Measurements from ENCODE around the gene RASA3.

The RASA3 gene

DNA sequence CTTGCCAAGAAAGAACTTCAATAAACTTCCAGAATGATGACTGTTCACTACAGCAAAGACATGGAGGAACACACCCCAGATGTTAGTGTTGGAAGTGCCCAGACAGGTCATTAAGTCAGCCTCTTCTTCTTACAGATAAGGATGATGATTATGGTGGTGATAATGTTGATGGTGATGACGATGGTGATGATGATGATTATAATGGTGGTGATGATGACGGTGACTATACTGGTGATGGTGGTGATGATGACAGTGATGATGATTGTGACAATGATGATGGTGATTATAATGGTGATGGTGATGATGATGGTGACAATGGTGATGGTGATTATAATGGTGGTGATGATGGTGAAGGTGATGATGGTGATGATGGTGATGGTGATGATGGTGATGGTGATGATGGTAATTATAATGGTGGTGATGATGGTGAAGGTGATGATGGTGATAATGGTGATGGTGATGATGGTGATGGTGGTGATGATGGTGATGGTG, 167.0 kb downstream of the RASA3 start:
- no peak for DNase-seq

- no peak for DNase-seq
These were observed 168.0 kb downstream of the RASA3 start for GRCh38 chr13:113964251-113964995.

DNA sequence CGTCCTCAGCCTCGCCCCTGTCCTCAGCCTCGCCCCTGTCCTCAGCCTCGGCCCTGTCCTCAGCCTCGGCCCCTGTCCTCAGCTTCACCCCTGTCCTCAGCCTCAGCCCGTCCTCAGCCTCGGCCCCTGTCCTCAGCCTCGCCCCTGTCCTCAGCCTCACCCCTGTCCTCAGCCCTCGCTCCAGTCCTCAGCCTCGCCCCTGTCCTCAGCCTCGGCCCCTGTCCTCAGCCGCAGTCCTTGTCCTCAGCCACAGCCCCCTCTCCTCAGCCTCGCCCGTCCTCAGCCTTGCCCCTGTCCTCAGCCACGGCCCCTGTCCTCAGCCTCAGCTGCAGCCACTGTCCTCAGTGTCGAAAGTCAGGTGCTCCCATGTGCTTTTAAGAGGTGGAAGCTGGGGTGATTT, 169.0 kb downstream of the RASA3 start:
- DNase-seq = no peak

GRCh38 chr13:113962975-113963374, 169.4 kb downstream of the RASA3 start:
- DNase-seq = no peak

GRCh38 chr13:113962386-113962785, 170.0 kb downstream of the RASA3 start:
- no peak for DNase-seq

DNA sequence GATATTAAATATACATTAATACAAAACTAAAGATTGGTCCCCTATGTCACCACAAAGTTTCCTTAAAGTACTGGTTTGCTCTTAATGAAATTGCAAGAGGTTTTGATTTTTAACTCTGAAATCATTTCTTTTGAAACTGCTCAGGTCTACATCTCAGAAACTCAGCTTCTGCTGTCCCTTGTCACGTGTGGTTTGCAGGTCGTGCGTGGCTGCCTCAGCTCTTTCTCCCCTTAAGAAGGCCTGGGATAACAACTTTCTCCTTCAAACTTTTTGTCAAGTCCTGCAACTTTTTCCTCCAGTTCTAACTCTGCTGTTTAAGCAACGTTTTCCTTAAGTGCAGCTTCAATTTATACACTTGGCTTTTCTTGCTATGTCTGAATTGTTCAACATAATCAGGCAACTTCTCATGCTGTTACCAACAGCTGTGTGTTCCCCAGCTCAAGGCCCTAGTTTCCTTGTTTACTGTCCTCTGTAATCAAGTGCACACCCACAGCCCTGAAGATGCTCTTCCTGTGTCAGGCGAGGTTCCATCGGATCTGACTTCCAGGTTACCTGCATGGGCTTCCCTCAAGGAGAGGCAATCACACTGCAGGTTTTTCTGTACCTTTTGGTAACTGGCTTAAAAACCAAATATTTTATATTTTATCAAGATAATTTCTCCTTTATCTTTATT, 172.0 kb downstream of the RASA3 start:
- DNase-seq = no peak

DNA sequence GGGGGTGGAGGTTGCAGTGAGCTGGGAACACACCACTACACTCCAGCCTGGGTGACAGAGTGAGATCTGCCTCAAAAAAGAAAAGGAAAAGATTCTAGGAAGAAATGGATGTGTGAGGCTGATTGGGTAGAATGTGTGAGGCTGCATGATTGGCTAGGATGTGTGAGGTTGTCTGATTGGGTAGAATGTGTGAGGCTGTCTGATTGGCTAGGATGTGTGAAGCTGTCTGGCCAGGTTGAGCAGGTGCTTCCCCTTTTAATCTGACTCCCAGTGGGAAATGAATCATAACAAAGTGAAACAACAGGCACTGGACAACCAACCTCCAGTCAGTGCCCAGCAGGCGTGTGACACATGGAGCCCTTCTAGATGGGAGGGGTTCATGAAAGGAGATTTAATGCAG, 173.2 kb downstream of the RASA3 start:
- no peak for DNase-seq

DNA sequence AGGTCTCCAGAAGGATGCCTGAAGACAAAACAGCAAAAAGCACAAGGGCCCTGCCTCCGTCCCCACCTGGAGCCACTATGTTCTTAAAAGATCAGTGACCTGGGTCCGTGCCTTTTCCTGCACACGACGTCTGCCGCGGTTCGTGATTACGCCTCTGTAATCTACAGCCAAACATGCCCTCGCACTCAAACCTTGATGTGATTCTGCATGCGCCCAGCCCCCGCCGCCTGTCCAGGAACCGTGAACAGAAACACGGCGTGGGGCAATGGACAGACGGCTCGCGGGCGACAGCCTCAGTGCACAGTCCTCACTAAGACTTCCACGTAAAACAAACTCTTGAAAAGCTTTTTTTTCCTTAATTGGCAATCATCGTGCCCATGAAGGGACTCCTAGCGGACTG, 174.1 kb downstream of the RASA3 start:
- DNase-seq = no peak

DNA sequence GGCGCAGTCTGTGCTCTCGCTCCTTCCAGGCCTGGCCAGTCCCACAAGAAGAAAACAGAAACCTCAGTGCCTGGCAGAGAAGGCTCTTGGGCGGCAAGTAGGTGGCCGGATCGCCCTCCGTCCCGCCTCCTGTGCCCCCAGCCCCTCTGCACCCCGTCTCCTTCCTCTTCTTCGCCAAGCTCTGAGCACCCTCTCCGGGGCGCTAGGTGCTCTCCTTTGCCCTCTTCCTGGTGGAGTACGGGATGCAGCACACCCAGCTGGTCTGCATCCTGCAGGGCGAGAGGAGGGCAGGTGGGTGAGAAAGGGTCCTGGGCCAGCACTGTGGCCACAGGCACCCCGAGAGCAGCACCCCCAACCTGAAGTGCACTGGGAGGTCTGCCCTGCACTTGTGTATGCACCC, 175.9 kb downstream of the RASA3 start:
- DNase-seq = no peak

GRCh38 chr13:113955691-113956090, 176.7 kb downstream of the RASA3 start:
- DNase-seq = no peak

- no peak for DNase-seq
These were observed 177.2 kb downstream of the RASA3 start for GRCh38 chr13:113955235-113955634.

- no peak for DNase-seq
These were observed 178.2 kb downstream of the RASA3 start for GRCh38 chr13:113954046-113954835.

GRCh38 chr13:113953561-113953960, 178.9 kb downstream of the RASA3 start:
- no peak for DNase-seq

DNA sequence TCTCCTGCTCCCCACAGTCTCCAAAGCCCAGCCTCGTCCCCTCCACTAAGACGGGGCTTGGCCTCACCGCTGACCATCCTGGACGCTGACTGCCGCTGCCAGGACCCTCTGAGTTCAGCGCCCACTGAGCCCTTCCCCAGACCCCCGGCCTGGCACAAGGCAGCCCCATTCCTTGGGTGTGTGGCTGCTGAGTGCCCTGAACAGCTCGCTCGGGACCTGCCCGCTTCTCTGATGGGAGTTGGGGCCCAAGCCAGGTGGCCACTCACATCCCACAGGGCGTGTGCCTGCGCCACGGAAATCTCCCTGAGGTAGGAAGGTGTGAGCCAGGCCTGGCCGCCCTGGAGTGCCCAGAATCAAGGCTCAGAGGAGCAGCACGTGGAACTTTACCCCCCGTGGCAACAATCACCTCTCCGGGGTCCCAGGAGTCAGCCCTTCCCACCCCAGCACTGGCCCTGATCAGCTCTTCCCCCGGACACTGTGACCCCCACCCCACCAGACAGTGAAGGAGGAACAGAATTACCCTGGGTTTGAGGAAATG, 179.4 kb downstream of the RASA3 start:
- DNase-seq = no peak

- no peak for DNase-seq
These were observed 180.1 kb downstream of the RASA3 start for GRCh38 chr13:113952151-113952982.

DNA sequence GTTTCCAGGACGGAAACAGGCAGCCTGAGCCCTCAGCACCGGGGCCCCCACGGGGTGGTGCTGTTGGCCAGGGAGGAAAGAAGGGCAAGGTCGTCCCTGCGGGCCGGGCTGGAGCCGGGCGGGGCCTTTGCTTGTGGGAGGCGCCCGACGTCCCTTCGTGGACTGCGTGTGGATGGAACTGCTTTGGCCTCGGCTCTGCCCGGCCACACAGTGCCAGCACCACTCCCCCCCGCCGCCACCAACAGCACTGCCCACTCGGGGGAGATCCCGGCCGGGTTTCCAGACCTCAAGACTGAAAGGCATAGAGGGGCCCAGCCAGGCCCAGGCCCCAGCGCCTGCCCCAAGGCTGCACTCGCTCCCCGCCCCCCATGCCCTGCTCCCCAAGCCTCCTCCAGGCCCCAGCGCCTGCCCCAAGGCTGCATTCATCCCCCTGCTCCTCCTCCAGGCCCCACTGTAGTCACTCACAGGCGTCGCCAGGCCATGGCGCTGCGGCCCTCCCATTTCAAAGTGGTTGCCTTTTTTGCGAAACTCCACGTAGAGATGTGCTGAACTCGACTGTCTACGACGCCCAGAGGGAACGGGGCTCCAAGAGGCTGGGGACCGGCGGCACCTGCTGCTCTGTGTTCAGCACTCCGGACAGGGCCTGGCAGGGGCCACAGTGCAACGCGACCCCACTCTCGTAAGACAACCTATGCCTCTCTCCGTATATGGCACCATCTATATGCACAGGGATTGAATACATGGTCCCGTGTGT, 181.0 kb downstream of the RASA3 start:
- DNase-seq = peak; percentile 59

DNA sequence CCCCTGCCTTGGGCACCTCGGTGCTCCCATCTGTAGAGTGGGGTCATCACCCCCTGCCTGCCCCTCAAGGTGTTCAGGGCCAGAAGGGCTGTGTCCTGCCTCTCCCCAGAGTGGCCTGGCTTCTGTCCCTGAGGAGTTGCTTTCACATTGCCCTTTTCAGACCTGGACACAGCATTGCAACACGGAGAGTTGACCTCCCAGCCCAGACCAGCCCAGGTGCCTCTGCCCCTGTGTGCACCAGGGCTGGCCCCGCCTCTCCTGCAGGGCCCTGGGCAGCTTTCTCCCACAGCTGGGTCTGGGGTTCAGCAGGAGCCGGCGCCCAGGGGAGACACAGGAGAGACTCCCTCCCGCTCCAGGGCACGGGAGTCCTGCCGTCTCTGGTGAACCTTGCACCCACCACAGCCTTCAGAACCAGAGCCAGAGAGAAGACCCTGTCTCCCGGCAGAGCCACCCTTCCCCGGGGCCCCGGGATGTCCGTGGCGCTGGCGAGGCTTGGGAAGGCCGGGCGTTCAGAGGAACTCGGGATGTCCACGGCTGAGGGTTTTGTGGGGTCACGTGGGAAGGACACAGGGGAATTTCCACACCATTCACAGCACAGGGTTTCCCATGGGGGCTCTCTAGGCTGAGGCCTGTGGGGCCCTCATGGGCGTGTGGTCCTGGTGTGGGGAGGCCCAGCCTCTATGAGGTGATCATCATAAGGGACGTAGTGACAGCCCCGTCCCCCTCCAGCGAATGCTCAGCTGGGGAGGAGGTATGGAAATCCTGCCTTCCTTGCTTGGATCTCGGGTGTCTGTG, 181.8 kb downstream of the RASA3 start:
- DNase-seq = no peak

DNA sequence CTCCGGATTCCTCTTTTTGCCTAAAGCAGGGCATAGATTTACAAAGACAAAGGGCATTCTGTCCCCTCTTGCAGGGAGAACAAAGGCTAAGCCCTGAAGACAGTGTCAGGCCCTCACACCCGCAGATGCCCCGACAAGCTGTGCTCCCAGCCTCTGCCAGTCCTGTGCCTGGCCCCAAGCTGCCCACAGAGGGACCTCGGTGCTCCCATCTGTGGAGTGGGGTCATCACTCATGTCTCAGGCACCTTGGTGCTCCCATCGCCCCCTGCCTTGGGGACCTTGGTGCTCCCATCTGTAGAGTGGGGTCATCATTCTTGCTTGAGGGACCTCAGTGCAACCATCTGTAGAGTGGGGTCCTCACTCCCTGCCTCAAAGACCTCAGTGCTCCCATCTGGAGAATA, 182.9 kb downstream of the RASA3 start:
- DNase-seq = no peak

DNA sequence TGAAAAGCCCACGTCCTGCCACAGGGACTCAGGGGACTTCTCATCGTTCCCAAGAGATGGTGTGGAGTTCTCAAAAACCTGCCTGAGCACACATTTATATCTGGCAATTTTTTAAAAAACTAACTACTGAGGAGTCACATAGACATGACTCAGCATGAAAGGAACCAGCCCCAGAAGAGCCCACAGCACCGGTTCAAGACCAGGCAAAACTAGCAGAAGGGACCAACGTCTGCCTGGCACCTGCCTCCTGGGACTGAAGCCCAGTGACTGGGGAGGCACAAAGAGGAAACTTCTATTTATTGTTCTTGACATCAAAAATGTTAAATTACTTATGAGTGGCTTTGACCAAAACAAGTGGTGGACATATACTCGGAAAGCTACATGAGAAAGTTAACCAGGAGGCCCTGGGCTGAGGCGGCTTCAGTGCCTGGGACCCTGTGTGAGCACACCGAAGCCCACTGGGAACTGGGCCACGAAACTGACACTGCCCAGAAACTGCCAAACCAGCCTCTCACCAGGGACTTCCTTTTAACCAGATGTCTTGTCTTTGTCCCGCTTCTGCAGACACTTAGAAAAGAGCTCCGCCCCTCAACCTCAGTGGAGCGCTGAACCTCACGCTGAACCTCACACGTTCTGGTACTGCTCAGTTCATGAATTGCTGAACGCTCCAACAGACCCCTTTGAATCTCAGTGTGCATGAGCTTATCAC, 184.2 kb downstream of the RASA3 start:
- no peak for DNase-seq

All from fibroblast of skin of back (primary cell).